Measurements from ENCODE around the gene DMD. TPM values are rescaled to one million over a fixed set of nuclear protein-coding genes. Genes with fewer than 3 reads are reported as not detected.

DMD gene
- total RNA-seq, 1 donor from 2014 or later = 30.6 TPM

DNA sequence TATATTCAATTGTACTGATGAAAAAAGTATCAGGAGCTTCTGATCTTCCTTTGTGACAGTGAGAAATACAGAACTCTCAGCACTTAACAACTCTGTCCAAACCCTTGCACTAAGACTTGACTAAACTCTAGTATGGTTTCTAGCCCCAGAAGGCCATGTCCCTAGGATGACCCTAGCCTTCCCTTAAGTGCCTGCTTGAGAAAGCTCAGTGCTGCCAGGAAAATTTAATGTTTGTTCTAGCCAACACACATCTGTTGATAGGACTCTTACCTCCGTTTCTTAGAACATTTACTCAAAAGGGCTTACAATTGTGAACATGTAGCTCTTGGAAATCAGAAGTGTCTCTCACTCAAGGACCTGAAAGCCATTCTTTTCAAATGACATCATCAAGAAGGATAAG is 1084.4 kb downstream of the DMD start:
- H3K9me3 ChIP-seq (ENCODE audit: low read depth) = peaks cover 4% of the 10 kb centered on the region
- H3K79me2 ChIP-seq (ENCODE audit: low read depth) = no peaks in the 10 kb centered on the region
- Mint-ChIP-seq H3K4me3 (no peak overlapping the region), H3K27ac (no peak overlapping the region), H3K36me3 (peaks cover 22% of the 10 kb centered on the region), H3K9me3 (peaks cover 8% of the 10 kb centered on the region), H3K4me1 (peaks cover 7% of the 10 kb centered on the region), H3K27me3 (ENCODE audit: insufficient read depth, low read depth) (peaks cover 2% of the 10 kb centered on the region)
- H3F3A ChIP-seq (ENCODE audit: low read depth) = no peaks in the 10 kb centered on the region
- H3K27me3 ChIP-seq = no peaks in the 10 kb centered on the region
- TF ChIP-seq EZH2phosphoT487 (IDR thresholded peaks at IDR 0.05) = no peak
- TF ChIP-seq, protein P1, sequence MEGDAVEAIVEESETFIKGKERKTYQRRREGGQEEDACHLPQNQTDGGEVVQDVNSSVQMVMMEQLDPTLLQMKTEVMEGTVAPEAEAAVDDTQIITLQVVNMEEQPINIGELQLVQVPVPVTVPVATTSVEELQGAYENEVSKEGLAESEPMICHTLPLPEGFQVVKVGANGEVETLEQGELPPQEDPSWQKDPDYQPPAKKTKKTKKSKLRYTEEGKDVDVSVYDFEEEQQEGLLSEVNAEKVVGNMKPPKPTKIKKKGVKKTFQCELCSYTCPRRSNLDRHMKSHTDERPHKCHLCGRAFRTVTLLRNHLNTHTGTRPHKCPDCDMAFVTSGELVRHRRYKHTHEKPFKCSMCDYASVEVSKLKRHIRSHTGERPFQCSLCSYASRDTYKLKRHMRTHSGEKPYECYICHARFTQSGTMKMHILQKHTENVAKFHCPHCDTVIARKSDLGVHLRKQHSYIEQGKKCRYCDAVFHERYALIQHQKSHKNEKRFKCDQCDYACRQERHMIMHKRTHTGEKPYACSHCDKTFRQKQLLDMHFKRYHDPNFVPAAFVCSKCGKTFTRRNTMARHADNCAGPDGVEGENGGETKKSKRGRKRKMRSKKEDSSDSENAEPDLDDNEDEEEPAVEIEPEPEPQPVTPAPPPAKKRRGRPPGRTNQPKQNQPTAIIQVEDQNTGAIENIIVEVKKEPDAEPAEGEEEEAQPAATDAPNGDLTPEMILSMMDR (IDR thresholded peaks at IDR 0.05) = no peak
- no peak for TF ChIP-seq EZH2 (IDR thresholded peaks at IDR 0.05)
- no peak overlapping the region for H2AFZ ChIP-seq (replicated peaks)
- H3K36me3 ChIP-seq = no peaks in the 10 kb centered on the region
- DNase-seq (ENCODE audit: low spot score) = no peak
- H3K4me1 ChIP-seq = no peaks in the 10 kb centered on the region
- H4K20me1 ChIP-seq (ENCODE audit: low read depth) = no peaks in the 10 kb centered on the region
- no peak overlapping the region for H3K9ac ChIP-seq
- H3K4me3 ChIP-seq = no peak overlapping the region
- no peak overlapping the region for H3K4me2 ChIP-seq
- H3K27ac ChIP-seq = no peak overlapping the region

DNA sequence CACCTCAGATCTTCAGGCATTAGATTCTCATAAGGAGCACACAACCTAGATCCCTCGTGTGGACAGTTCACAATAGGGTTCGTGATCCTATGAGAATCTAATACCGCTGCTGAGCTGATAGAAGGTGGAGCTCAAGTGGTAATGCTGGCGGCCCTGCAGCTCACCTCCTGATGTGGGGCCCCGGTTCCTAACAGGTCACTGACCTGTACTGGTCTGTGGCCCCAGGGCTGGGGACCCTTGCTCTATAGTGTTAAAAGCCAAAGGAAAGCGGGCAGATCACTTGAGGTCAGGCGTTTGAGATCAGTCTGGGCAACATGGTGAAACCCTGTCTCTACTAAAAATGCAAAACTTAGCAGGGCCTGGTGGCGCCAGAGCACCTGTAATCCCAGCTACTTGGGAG is 1092.5 kb downstream of the DMD start:
- Mint-ChIP-seq H3K4me3 (no peak overlapping the region), H3K9me3 (peaks cover 27% of the 10 kb centered on the region), H3K36me3 (peaks cover 31% of the 10 kb centered on the region), H3K4me1 (peaks cover 19% of the 10 kb centered on the region), H3K27me3 (ENCODE audit: insufficient read depth, low read depth) (peaks cover 2% of the 10 kb centered on the region), H3K27ac (no peak overlapping the region)
- Histone ChIP-seq H3K4me2 (no peak overlapping the region), H3K9ac (no peak overlapping the region), H4K20me1 (ENCODE audit: low read depth) (no peaks in the 10 kb centered on the region), H2AFZ (replicated peaks) (no peak overlapping the region), H3K79me2 (ENCODE audit: low read depth) (no peaks in the 10 kb centered on the region), H3K36me3 (no peaks in the 10 kb centered on the region), H3K4me1 (no peaks in the 10 kb centered on the region), H3F3A (ENCODE audit: low read depth) (no peaks in the 10 kb centered on the region), H3K27me3 (no peaks in the 10 kb centered on the region), H3K9me3 (ENCODE audit: low read depth) (peaks cover 2% of the 10 kb centered on the region), H3K27ac (no peak overlapping the region), H3K4me3 (no peak overlapping the region)
- no peak for DNase-seq (ENCODE audit: low spot score)
- TF ChIP-seq, protein P1 (IDR thresholded peaks at IDR 0.05) = no peak
- TF ChIP-seq EZH2phosphoT487 (IDR thresholded peaks at IDR 0.05) (no peak), EZH2 (IDR thresholded peaks at IDR 0.05) (no peak)

GRCh38 chrX:32116047-32116446 is 1095.3 kb downstream of the DMD start:
- Histone ChIP-seq H3K4me3 (no peak overlapping the region), H3K4me2 (no peak overlapping the region), H3K36me3 (no peaks in the 10 kb centered on the region), H2AFZ (replicated peaks) (no peak overlapping the region), H3K4me1 (no peaks in the 10 kb centered on the region), H3K79me2 (ENCODE audit: low read depth) (no peaks in the 10 kb centered on the region), H3K27me3 (no peaks in the 10 kb centered on the region), H3K27ac (no peak overlapping the region), H4K20me1 (ENCODE audit: low read depth) (no peaks in the 10 kb centered on the region), H3K9me3 (ENCODE audit: low read depth) (peaks cover 2% of the 10 kb centered on the region), H3F3A (ENCODE audit: low read depth) (no peaks in the 10 kb centered on the region), H3K9ac (no peak overlapping the region)
- peaks cover 39% of the 10 kb centered on the region for H3K9me3 Mint-ChIP-seq
- H3K27ac Mint-ChIP-seq = no peak overlapping the region
- H3K4me1 Mint-ChIP-seq = peaks cover 5% of the 10 kb centered on the region
- TF ChIP-seq EZH2 (IDR thresholded peaks at IDR 0.05) = no peak
- TF ChIP-seq, protein P1 (IDR thresholded peaks at IDR 0.05) = peak; percentile 25
- TF ChIP-seq EZH2phosphoT487 (IDR thresholded peaks at IDR 0.05) = no peak
- no peak for DNase-seq (ENCODE audit: low spot score)
- no peak overlapping the region for H3K4me3 Mint-ChIP-seq
- H3K27me3 Mint-ChIP-seq (ENCODE audit: insufficient read depth, low read depth) = peaks cover 2% of the 10 kb centered on the region
- peaks cover 33% of the 10 kb centered on the region for H3K36me3 Mint-ChIP-seq

Measured in neural progenitor cell (in vitro differentiated cells).